Measurements from ENCODE around the gene MYO5B.

The MYO5B gene

GRCh38 chr18:49924293-49924983, 270.5 kb downstream of the MYO5B start:
- no peak overlapping the region for H3K27ac ChIP-seq
- TF ChIP-seq ZFX (IDR thresholded peaks at IDR 0.05): no peak
- TF ChIP-seq CTCF (conservative IDR thresholded peaks at IDR 0.05): no peak

GRCh38 chr18:49922228-49922627, 272.7 kb downstream of the MYO5B start:
- TF ChIP-seq CTCF (conservative IDR thresholded peaks at IDR 0.05) (no peak), ZFX (IDR thresholded peaks at IDR 0.05) (no peak)
- no peak overlapping the region for H3K27ac ChIP-seq

GRCh38 chr18:49921318-49921985, 273.5 kb downstream of the MYO5B start:
- no peak overlapping the region for H3K27ac ChIP-seq
- TF ChIP-seq CTCF (conservative IDR thresholded peaks at IDR 0.05): no peak
- TF ChIP-seq ZFX (IDR thresholded peaks at IDR 0.05): no peak

- no peak for TF ChIP-seq CTCF (conservative IDR thresholded peaks at IDR 0.05)
- no peak for TF ChIP-seq ZFX (IDR thresholded peaks at IDR 0.05)
- no peak overlapping the region for H3K27ac ChIP-seq
Observed at GRCh38 chr18:49920731-49921130, 274.2 kb downstream of the MYO5B start.

GRCh38 chr18:49917742-49918141, 277.2 kb downstream of the MYO5B start:
- no peak for TF ChIP-seq ZFX (IDR thresholded peaks at IDR 0.05)
- no peak for TF ChIP-seq CTCF (conservative IDR thresholded peaks at IDR 0.05)
- H3K27ac ChIP-seq: no peak overlapping the region

DNA sequence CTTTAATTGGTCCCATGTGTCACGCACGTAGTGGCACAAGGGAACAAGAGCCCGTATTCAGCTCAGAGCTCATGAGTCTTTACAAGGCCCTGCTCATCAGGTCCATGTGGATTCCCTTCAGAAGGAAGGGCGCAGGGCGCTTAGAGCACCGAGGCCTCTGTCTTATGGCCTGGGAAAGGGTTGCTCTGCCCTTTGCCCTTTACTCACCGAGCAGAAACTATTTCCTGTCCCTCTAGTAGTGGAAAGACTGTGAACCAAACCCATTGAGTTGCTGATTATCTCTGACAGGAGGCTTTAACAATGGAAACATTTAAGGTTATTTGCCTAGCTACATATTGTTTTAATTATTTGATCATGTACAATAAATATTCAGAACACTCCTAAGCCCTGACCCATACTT, 279.6 kb downstream of the MYO5B start:
- TF ChIP-seq CTCF (conservative IDR thresholded peaks at IDR 0.05): no peak
- TF ChIP-seq ZFX (IDR thresholded peaks at IDR 0.05): no peak

GRCh38 chr18:49913221-49913620, 281.7 kb downstream of the MYO5B start:
- TF ChIP-seq ZFX (IDR thresholded peaks at IDR 0.05) (no peak), CTCF (conservative IDR thresholded peaks at IDR 0.05) (no peak)
- no peak overlapping the region for H3K27ac ChIP-seq

More for the DNA sequence above, 279.6 kb downstream of the MYO5B start:
- no peak overlapping the region for H3K27ac ChIP-seq
